ENCODE data around the gene RAI14.

DNA sequence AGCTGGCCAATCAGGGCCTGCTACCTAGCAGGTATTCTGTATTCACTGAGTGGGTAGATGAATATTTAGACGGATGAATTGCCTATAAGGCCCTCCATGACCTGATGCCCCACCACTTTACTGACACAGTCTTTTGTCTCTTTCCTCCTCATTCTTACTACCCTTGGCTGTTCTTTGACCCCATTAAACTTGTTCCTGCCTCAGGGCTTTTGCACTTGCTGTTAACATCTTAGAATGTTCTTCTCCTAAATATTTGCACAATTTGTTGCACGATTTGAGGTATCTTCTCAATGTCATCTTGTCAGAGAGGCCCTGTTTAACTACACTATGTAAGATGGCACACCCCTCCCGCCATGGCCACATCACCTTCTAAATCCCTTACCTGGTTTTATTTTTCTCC, 179.5 kb downstream of the RAI14 start:
- TF ChIP-seq, protein P1, sequence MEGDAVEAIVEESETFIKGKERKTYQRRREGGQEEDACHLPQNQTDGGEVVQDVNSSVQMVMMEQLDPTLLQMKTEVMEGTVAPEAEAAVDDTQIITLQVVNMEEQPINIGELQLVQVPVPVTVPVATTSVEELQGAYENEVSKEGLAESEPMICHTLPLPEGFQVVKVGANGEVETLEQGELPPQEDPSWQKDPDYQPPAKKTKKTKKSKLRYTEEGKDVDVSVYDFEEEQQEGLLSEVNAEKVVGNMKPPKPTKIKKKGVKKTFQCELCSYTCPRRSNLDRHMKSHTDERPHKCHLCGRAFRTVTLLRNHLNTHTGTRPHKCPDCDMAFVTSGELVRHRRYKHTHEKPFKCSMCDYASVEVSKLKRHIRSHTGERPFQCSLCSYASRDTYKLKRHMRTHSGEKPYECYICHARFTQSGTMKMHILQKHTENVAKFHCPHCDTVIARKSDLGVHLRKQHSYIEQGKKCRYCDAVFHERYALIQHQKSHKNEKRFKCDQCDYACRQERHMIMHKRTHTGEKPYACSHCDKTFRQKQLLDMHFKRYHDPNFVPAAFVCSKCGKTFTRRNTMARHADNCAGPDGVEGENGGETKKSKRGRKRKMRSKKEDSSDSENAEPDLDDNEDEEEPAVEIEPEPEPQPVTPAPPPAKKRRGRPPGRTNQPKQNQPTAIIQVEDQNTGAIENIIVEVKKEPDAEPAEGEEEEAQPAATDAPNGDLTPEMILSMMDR (IDR thresholded peaks at IDR 0.05; ENCODE audit: poor library complexity), result no peak
- TF ChIP-seq EZH2 (IDR thresholded peaks at IDR 0.05; ENCODE audit: borderline replicate concordance), result no peak
- TF ChIP-seq EZH2phosphoT487 (IDR thresholded peaks at IDR 0.05; ENCODE audit: low read depth, severe bottlenecking, unreplicated experiment), result no peak
